Measurements from ENCODE around the gene RAPGEF4.

RAPGEF4 gene

DNA sequence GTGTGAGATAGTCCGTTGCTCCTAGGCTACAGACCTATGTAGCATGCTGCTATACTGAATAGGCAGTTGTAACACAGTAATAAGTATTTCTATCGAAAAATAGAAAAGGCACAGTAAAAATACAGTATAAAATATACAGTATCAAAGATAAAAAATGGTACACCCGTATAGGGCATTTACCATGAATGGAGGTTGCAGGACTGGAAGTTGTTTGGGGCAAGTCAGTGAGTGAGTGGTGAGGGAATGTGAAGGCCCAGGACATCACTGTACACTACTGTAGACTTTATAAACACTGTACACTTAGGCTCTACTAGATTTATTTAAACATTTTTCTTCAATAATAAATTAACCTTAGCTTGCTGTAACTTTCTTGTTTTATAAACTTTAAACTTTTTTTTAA, 343.5 kb downstream of the RAPGEF4 start:
- no peak overlapping the region for H3K9ac ChIP-seq (ENCODE audit: low read depth, low read length)
- DNase-seq, result no peak
- H4K20me1 ChIP-seq (ENCODE audit: insufficient read depth, low read length), result peaks cover 32% of the 10 kb centered on the region; the same call in 1 of the 2 replicates
- H2AFZ ChIP-seq (ENCODE audit: low read depth, low read length), result no peak overlapping the region
- H3K27ac ChIP-seq (ENCODE audit: low read length), result no peak overlapping the region
- no peaks in the 10 kb centered on the region for H3K9me3 ChIP-seq (ENCODE audit: insufficient read depth, low read length, severe bottlenecking)
- H3K4me2 ChIP-seq (ENCODE audit: insufficient read depth, low read length), result peak overlapping the region; percentile 3; the same call in 1 of the 2 replicates
- H3K4me1 ChIP-seq (ENCODE audit: insufficient read depth, low read length), result peaks cover 27% of the 10 kb centered on the region
- H3K4me3 ChIP-seq (ENCODE audit: low read depth in 1 of 2, low read length in 2 of 2), result no peak overlapping the region
- peaks cover 73% of the 10 kb centered on the region for H3K79me2 ChIP-seq (ENCODE audit: insufficient read depth, low read length)
- no peaks in the 10 kb centered on the region for H3K27me3 ChIP-seq (ENCODE audit: insufficient read depth, low read length, poor library complexity)
- H3K36me3 ChIP-seq (ENCODE audit: insufficient read depth, low read length), result no peaks in the 10 kb centered on the region
- no peak for ATAC-seq (ENCODE audit: insufficient read depth, low read depth)
- TF ChIP-seq, protein P1, sequence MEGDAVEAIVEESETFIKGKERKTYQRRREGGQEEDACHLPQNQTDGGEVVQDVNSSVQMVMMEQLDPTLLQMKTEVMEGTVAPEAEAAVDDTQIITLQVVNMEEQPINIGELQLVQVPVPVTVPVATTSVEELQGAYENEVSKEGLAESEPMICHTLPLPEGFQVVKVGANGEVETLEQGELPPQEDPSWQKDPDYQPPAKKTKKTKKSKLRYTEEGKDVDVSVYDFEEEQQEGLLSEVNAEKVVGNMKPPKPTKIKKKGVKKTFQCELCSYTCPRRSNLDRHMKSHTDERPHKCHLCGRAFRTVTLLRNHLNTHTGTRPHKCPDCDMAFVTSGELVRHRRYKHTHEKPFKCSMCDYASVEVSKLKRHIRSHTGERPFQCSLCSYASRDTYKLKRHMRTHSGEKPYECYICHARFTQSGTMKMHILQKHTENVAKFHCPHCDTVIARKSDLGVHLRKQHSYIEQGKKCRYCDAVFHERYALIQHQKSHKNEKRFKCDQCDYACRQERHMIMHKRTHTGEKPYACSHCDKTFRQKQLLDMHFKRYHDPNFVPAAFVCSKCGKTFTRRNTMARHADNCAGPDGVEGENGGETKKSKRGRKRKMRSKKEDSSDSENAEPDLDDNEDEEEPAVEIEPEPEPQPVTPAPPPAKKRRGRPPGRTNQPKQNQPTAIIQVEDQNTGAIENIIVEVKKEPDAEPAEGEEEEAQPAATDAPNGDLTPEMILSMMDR (IDR thresholded peaks at IDR 0.05; ENCODE audit: borderline replicate concordance, extremely low read depth, low read length, poor library complexity, severe bottlenecking), result no peak
- no peak for TF ChIP-seq EZH2 (IDR thresholded peaks at IDR 0.05; ENCODE audit: borderline replicate concordance, low read depth, low read length, severe bottlenecking)

DNA sequence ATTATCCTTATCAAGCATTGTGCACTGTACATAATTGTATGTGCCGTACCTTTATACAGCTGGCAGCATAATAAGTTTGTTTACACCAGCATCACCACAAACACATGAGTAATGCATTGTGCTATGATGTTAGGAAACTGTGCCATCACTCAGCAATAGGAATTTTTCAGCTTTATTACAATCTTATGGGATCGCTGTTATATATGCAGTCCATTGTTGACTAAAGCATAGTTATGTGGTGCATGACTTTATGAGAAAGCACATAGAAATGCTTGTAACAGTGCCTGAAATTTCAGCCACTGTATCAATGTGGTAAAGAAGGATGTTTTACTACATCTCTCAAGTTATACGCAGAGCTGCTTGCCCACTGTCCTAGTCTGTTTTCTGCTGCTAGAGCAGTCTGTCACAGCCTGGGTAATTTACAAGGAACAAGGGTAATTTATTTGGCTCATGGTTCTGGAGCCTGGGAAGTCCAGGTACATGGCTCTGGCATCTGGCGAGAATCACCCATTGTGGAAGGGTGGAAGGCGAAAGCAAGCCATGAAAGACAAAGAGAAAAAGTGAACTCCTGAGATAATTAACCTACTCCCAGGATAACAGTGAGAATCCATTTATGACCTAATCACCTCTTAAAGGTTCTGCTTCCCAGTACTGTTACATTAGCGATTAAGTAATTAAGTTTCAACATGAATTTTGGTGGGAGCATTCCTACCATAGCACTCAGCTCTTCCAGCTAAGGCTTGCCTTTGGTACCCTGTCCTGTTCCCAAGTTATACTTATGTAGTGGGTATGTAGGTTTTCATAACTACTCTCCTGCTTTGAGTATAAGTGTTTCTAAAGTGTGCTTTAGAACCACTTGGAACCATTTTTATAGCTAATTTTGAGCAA, 344.6 kb downstream of the RAPGEF4 start:
- Histone ChIP-seq H3K27me3 (ENCODE audit: insufficient read depth, low read length, poor library complexity) (no peaks in the 10 kb centered on the region), H3K9ac (ENCODE audit: low read depth, low read length) (no peak overlapping the region), H4K20me1 (ENCODE audit: insufficient read depth, low read length) (peaks cover 32% of the 10 kb centered on the region; the same call in 1 of the 2 replicates), H2AFZ (ENCODE audit: low read depth, low read length) (no peak overlapping the region), H3K79me2 (ENCODE audit: insufficient read depth, low read length) (peaks cover 80% of the 10 kb centered on the region), H3K36me3 (ENCODE audit: insufficient read depth, low read length) (no peaks in the 10 kb centered on the region), H3K4me1 (ENCODE audit: insufficient read depth, low read length) (peaks cover 24% of the 10 kb centered on the region), H3K9me3 (ENCODE audit: insufficient read depth, low read length, severe bottlenecking) (no peaks in the 10 kb centered on the region), H3K4me3 (ENCODE audit: low read depth in 1 of 2, low read length in 2 of 2) (no peak overlapping the region), H3K27ac (ENCODE audit: low read length) (no peak overlapping the region), H3K4me2 (ENCODE audit: insufficient read depth, low read length) (no peak overlapping the region)
- TF ChIP-seq EZH2 (IDR thresholded peaks at IDR 0.05; ENCODE audit: borderline replicate concordance, low read depth, low read length, severe bottlenecking), result no peak
- TF ChIP-seq, protein P1 (IDR thresholded peaks at IDR 0.05; ENCODE audit: borderline replicate concordance, extremely low read depth, low read length, poor library complexity, severe bottlenecking), result no peak
- DNase-seq (no peak), ATAC-seq (ENCODE audit: insufficient read depth, low read depth) (no peak)

DNA sequence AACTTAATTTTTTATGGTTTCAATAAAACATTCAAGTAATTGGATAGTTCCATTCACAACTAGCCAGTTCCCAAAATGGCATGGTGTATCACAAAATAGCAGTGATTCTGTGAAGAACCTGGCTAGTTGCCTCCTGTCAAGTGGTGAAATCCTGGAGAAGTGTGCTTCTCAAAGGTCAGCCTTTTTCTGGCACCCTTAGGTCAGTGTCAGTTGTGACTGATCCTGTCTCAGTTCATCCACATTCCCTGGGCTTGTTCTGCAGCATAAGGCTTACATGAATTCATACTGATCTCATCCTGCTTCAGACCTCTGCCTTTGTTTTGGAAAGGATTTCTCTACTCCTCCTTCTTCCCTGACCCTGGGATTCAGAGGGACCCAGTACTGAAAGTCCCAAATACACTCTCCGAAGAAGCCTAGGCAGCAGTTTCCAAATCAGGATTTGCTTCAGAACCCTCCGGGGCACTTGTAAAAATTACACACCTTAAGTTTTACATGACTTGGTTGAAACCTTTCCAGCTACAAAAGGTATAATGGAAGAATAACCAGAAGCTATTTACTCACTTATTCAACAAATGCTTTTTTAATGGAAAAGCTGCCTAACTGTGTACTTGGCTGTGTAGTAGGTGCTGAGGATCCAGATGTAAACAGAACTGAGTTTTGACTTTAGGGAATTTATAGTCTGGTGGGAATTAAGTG, 351.0 kb downstream of the RAPGEF4 start:
- TF ChIP-seq, protein P1 (IDR thresholded peaks at IDR 0.05; ENCODE audit: borderline replicate concordance, extremely low read depth, low read length, poor library complexity, severe bottlenecking), result no peak
- TF ChIP-seq EZH2 (IDR thresholded peaks at IDR 0.05; ENCODE audit: borderline replicate concordance, low read depth, low read length, severe bottlenecking), result no peak
- H3K27ac ChIP-seq (ENCODE audit: low read length), result no peak overlapping the region
- H3K9me3 ChIP-seq (ENCODE audit: insufficient read depth, low read length, severe bottlenecking), result no peaks in the 10 kb centered on the region
- no peaks in the 10 kb centered on the region for H3K4me1 ChIP-seq (ENCODE audit: insufficient read depth, low read length)
- H3K27me3 ChIP-seq (ENCODE audit: insufficient read depth, low read length, poor library complexity), result no peaks in the 10 kb centered on the region
- H3K9ac ChIP-seq (ENCODE audit: low read depth, low read length), result no peak overlapping the region
- H3K4me2 ChIP-seq (ENCODE audit: insufficient read depth, low read length), result no peak overlapping the region
- H2AFZ ChIP-seq (ENCODE audit: low read depth, low read length), result no peak overlapping the region
- no peak overlapping the region for H3K4me3 ChIP-seq (ENCODE audit: low read depth in 1 of 2, low read length in 2 of 2)
- ATAC-seq (ENCODE audit: insufficient read depth, low read depth) (no peak), DNase-seq (no peak)
- peaks cover 12% of the 10 kb centered on the region for H3K36me3 ChIP-seq (ENCODE audit: insufficient read depth, low read length)
- peaks cover 21% of the 10 kb centered on the region; the same call in 1 of the 2 replicates for H4K20me1 ChIP-seq (ENCODE audit: insufficient read depth, low read length)
- peaks cover 49% of the 10 kb centered on the region for H3K79me2 ChIP-seq (ENCODE audit: insufficient read depth, low read length)

Measured in DND-41 (cell line).